ENCODE data around the gene CNIH2.
A peak's percentile ranks its signal among the peaks of the same experiment; 100 is the strongest.
"Not testable (repeated sequence)": the region's sequence is repeated elsewhere in the genome, so short reads cannot be mapped to it uniquely, and the experiment has no call there.

The CNIH2 gene

DNA sequence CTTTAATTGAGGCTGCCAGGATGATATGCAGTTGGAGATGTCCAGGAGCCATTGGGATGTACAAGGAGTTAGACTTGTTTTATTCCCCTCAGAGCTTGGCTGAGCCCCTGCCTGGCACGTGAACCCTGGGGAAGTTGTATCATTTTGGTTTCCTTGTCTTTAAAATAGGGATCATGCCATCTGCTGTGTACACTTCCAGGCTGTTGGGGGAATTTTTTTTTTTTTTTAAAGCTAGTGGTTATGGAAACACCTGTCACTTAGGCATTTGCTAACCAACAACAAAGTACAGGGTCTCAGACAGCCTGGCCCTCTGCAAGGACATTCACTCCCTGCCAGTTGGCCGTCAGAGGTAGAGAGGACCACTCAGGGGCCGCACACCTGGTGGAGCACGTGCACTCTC lies 18.0 kb upstream of the CNIH2 start:
- DNase-seq, result no peak

DNA sequence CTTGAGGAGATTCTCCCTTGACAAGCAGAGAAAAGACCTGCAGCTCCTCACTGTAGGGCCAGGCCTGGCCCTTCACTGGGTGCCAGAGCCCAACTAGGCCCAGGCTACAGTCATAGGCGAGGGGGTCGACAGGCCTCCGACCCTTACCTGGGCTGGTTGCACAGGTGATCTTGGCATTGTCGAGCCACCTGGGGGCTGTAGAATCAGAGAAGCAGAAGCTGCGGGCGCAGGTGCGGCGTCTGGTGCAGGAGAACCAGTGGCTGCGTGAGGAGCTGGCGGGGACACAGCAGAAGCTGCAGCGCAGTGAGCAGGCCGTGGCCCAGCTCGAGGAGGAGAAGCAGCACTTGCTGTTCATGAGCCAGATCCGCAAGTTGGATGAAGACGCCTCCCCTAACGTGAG lies 16.4 kb upstream of the CNIH2 start:
- DNase-seq, result no peak

GRCh38 chr11:66262191-66262590 lies 15.8 kb upstream of the CNIH2 start:
- DNase-seq, result no peak

- no peak for DNase-seq
Observed at GRCh38 chr11:66262696-66263095, 15.3 kb upstream of the CNIH2 start.

DNA sequence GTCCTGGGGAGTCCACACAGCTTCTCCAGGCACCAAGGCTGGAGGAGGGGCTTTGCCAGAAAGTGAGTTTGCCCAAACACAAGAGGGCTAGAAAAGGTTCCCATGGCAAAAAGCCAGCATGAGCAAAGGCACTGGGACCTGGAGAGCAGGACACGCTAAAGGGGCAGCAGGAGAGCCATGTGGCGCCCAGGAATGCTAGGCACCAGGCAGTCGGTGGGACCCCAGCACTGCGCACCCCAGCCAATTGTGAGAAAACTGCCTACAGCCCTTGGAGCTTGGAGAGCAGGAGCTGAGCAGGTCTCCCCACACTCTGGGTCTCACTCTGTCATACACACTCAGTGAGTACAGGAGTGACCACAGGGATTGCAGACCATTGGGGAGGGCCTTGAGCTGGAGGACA lies 14.7 kb upstream of the CNIH2 start:
- DNase-seq, result no peak

- no peak for DNase-seq
Observed at GRCh38 chr11:66263785-66264184, 14.2 kb upstream of the CNIH2 start.

DNA sequence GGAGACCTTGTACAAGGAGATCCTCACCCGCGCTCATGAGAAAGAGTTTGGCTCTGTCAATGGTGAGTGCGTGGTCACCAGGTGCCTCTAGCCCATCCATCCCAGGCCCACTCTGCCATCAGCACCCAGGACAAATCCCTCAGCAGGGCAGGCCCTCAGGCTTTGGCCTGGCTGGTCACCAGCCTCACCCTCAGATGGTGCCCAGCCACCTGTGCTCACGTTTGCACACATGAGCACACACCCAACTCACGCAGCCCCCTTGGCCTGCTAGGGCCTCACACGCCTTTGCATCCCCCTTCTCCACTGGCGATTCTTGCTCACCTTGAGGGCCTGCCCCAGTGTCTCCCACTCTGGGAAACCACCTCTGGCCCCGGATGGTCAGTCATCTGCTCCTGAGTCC lies 13.6 kb upstream of the CNIH2 start:
- no peak for DNase-seq

- DNase-seq, result peak; percentile 13
Observed at GRCh38 chr11:66264914-66265313, 13.1 kb upstream of the CNIH2 start.

DNA sequence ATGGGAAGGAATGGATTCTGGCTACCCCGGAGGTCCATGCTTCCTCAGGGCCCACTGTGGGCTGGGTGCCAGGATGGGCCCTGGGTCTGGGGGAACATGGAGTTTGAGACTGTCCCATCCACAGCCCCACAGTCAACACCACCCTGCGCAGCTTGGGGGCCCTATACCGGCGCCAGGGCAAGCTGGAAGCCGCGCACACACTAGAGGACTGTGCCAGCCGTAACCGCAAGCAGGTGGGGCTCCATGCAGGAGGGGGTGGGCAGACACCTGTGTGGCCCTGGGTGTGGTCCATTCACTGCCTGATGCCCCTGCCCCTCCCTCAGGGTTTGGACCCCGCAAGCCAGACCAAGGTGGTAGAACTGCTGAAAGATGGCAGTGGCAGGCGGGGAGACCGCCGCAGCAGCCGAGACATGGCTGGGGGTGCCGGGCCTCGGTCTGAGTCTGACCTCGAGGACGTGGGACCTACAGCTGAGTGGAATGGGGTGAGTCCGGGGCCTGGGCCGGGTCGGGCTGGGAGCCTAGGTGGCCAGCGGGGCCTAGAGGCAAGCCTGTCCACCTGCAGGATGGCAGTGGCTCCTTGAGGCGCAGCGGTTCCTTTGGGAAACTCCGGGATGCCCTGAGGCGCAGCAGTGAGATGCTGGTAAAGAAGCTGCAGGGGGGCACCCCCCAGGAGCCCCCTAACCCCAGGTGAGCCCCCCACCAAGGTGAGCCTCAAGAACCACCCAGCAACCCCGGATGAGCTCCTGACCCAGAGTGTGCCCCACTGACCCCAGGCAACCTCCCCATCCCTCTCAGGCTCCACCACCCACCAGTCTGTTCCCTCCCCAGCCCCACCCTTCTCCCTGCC lies 12.2 kb upstream of the CNIH2 start:
- DNase-seq, result no peak

DNA sequence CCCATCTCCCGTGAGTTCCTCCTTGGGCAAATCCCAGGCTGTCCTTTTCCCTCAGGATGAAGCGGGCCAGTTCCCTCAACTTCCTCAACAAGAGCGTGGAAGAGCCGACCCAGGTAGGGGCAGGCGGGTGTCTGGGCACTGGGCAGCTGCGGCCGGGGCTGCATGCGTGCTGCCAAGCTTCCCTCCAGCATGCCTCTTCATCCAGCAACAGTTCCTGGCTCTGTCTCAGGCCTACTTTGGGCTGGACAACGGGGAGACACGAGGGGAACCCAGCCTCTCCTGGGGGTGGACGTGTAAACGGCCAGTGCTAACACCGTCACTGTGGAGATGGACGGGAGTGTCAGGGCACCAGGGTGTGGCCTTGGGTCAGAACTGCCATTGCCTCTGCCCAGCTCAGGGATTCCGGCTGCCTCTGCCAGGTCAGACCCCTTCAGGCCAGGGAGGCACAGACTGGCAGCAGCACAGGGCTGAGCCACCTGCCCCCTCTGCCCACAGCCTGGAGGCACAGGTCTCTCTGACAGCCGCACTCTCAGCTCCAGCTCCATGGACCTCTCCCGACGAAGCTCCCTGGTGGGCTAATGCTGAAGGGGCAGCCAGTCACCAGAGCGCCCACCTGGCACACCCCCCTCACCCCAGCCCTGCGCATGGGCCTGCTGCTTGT lies 11.5 kb upstream of the CNIH2 start:
- DNase-seq, result no peak

GRCh38 chr11:66267039-66267378 lies 11.0 kb upstream of the CNIH2 start:
- no peak for DNase-seq

GRCh38 chr11:66267379-66268243 lies 10.4 kb upstream of the CNIH2 start:
- peak; percentile 86 for DNase-seq

- peak; percentile 100 for DNase-seq
Observed at GRCh38 chr11:66268244-66268951, 9.6 kb upstream of the CNIH2 start, which contains the start of gene RAB1B. Gene RAB1B, plus strand, starts transcription at chr11:66268639. Its CDS starts 41 bp downstream, at chr11:66268680.

DNA sequence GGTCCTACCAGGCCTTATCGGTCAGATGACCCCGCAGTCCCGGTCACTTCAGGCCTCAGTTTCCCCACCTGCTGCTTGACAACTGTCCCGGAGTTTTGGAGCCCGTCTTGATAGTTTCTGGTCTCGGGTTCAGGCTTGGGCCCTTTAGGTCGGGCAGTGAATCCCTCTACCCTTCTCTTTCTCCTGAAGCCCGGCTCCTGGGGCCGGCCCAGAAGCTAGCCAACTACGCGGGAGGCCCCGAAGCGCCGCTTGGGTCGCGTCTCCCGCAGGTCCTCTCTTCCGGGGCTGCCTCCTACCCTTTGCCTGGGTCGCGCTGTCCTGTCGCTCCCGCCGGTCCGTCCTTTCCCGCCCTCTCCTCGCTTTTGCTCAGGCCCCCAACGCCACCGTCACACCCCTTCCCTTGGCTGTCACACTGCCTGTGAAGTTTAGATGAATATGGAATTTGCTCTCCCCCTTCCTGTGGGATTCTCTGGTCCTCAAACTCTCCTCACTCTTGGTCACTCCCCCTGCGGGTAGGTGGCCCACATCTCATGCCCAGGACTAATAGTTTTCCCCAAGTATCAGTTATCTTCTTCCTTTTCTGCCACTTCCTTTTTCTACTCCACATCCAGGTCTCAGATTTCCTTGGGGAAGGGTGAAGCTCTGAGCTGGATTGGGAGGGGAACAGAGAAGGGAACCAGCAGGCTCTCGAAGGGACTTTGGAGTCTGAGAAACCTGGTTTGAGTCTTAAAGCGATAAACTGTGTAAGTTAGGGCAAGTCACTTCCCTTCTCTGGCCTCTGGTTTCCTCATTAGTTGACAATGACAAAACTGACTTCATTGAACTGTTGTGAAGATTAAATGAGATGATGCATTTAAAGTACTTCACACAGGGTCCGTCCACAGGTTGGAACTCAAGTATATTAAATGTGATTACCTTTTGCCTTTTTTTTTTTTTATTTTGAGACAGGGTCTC lies 8.7 kb upstream of the CNIH2 start:
- peak; percentile 74 for DNase-seq

GRCh38 chr11:66271816-66272215 lies 6.2 kb upstream of the CNIH2 start:
- no peak for DNase-seq

- DNase-seq, result no peak
Observed at GRCh38 chr11:66272596-66272995, 5.4 kb upstream of the CNIH2 start.

GRCh38 chr11:66274219-66274618 lies 3.8 kb upstream of the CNIH2 start:
- DNase-seq, result no peak

GRCh38 chr11:66275396-66275795 lies 2.6 kb upstream of the CNIH2 start:
- DNase-seq, result no peak

- DNase-seq, result no peak
Observed at GRCh38 chr11:66275984-66276612, 1.9 kb upstream of the CNIH2 start.

GRCh38 chr11:66276619-66277018 lies 1.4 kb upstream of the CNIH2 start:
- DNase-seq, result not testable (repeated sequence)

DNA sequence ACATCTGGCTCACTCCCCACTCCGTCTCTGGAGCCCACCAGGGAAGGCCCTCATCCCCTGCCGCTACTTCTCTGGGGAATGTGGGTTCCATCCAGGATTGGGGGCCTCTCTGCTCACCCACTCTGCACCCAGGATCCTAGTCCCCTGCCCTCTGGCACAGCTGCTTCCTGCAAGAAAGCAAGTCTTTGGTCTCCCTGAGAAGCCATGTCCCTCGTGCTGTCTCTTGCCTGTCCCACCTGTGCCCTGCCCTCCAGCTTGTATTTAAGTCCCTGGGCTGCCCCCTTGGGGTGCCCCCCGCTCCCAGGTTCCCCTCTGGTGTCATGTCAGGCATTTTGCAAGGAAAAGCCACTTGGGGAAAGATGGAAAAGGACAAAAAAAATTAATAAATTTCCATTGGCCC lies 911 bp upstream of the CNIH2 start:
- not testable (repeated sequence) for DNase-seq
